DMS53 treated with DMSO at 0.1 percent for 48 hours (cell line): ENCODE data around the gene SPC24.
"Not testable (repeated sequence)": the region's sequence is repeated elsewhere in the genome, so short reads cannot be mapped to it uniquely, and the experiment has no call there.

Source experiments
- DNase-seq: peaks from one replicate; lab custom pipeline; 2025; ENCODE audit not compliant: unreplicated experiment; lab: John Stamatoyannopoulos, UW

Gene SPC24

GRCh38 chr19:11098327-11098726 is 57.3 kb downstream of the SPC24 start:
- no peak for DNase-seq

GRCh38 chr19:11097367-11097766 is 58.2 kb downstream of the SPC24 start:
- DNase-seq = not testable (repeated sequence)

- no peak for DNase-seq
These were observed 59.3 kb downstream of the SPC24 start for GRCh38 chr19:11096210-11096841.
